Esophagus muscularis mucosa (tissue), 4 donors: ENCODE measurements around the gene NUP210. TPM values are rescaled to one million over a fixed set of nuclear protein-coding genes. Genes with fewer than 3 reads are reported as not detected.

Experiments
- DNase-seq: peaks from one replicate; pipeline ENCODE4 v3.0.0-alpha.2; 2017; ENCODE audit errors: extremely low spot score
- H3K27ac ChIP-seq, 4 donors: fragments of 200-600 bp; sonication (generic); replicated peaks in 1 of 4; 1 replicate in 3 of 4; 2 replicates in 1 of 4; pipeline ENCODE4 v1.5.1; 2016 to 2019; ENCODE audit warnings: mild to moderate bottlenecking in 1 of 4
- H3K27me3 ChIP-seq, 4 donors: fragments of 200-600 bp; sonication (generic); one replicate each; pipeline versions ENCODE4 v1.5.1 to v1.6.0; 2016 to 2019
- H3K36me3 ChIP-seq, 4 donors: fragments of 200-600 bp; sonication (generic); one replicate each; pipeline ENCODE4 v1.5.1; 2016 to 2019
- H3K4me1 ChIP-seq, 4 donors: fragments of 200-600 bp; sonication (generic); one replicate each; pipeline ENCODE4 v1.5.1; 2016 to 2019
- H3K4me3 ChIP-seq, 4 donors: fragments of 200-600 bp; sonication (generic); 1 replicate in 2 of 4; 2 replicates in 2 of 4; pipeline ENCODE4 v1.5.1; 2016 to 2019; ENCODE audit warnings: mild to moderate bottlenecking in 4 of 4, moderate library complexity in 1 of 4
- H3K9me3 ChIP-seq, 4 donors: fragments of 200-600 bp; sonication (generic); 1 replicate in 3 of 4; 2 replicates in 1 of 4; pipeline ENCODE4 v1.5.1; 2016 to 2019
- EP300 ChIP-seq: sonication (generic); formaldehyde crosslinking; IDR thresholded peaks from one replicate; pipeline ENCODE4 v1.6.1; 2017; ENCODE audit warnings: antibody characterized with exemption
- POLR2A ChIP-seq: fragments of 450-650 bp; IDR thresholded peaks from one replicate; pipeline ENCODE4 v1.6.1; 2017; ENCODE audit warnings: antibody characterized with exemption, moderate library complexity, mild to moderate bottlenecking, low read depth
- POLR2AphosphoS5 ChIP-seq, 2 donors: sonication (generic); formaldehyde crosslinking; IDR thresholded peaks; one replicate each; pipeline ENCODE4 v1.6.1; 2017; ENCODE audit warnings: antibody characterized with exemption in 2 of 2
- WGBS: methylation state at CpG from one replicate; pipeline ENCODE4 v1.1.5; 2018; 5-methylcytosine and 5-hydroxymethylcytosine counted together
- intact Hi-C: fragments of 100-400 bp; cut with DNase I; formaldehyde crosslinking; loops from one replicate; pipeline ENCODE4 v1.15.1; 2023
- total RNA-seq, 4 donors: library from RNA; depleted of rRNA; stranded (reverse); fragments of >200 nt; gene quantifications; one replicate each; pipeline versions ENCODE4 v1.1.0 to v1.2.1, GENCODE V29; 2016
- TF ChIP-seq, protein P1 (sequence below), 3 experiments: fragments of 200-600 bp in 2 of 3; fragments of 450-650 bp in 1 of 3; sonication (generic) in 2 of 3; IDR thresholded peaks; one replicate each; pipeline ENCODE4 v1.5.1; 2017 to 2019; ENCODE audit warnings: antibody characterized with exemption in 3 of 3, mild to moderate bottlenecking in 2 of 3, moderate library complexity in 1 of 3

The NUP210 gene
- total RNA-seq, 4 donors from 2014 or later = 2.5 to 5.2 (median 4.2) TPM

- Histone ChIP-seq H3K27ac (no peak overlapping the region), H3K27me3 (no peaks in the 10 kb centered on the region), H3K36me3 (peaks cover 0 to 42% (median 10%) of the 10 kb centered on the region in 4 donors), H3K9me3 (no peaks in the 10 kb centered on the region), H3K4me1 (peaks cover 10 to 31% (median 28%) of the 10 kb centered on the region in 4 donors), H3K4me3 (no peak overlapping the region)
- DNase-seq = no peak
- 97% methylated on average over 10 of the region's 14 CpGs for WGBS
- no peak for TF ChIP-seq POLR2AphosphoS5 (IDR thresholded peaks at IDR 0.05)
- no peak for TF ChIP-seq POLR2A
- no peak for TF ChIP-seq EP300
- TF ChIP-seq, protein P1, sequence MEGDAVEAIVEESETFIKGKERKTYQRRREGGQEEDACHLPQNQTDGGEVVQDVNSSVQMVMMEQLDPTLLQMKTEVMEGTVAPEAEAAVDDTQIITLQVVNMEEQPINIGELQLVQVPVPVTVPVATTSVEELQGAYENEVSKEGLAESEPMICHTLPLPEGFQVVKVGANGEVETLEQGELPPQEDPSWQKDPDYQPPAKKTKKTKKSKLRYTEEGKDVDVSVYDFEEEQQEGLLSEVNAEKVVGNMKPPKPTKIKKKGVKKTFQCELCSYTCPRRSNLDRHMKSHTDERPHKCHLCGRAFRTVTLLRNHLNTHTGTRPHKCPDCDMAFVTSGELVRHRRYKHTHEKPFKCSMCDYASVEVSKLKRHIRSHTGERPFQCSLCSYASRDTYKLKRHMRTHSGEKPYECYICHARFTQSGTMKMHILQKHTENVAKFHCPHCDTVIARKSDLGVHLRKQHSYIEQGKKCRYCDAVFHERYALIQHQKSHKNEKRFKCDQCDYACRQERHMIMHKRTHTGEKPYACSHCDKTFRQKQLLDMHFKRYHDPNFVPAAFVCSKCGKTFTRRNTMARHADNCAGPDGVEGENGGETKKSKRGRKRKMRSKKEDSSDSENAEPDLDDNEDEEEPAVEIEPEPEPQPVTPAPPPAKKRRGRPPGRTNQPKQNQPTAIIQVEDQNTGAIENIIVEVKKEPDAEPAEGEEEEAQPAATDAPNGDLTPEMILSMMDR (IDR thresholded peaks at IDR 0.05) = no peak
- intact Hi-C loops = no loop called here
Observed at GRCh38 chr3:13377021-13377420, 43.1 kb downstream of the NUP210 start.

- Histone ChIP-seq H3K4me3 (no peak overlapping the region), H3K36me3 (peaks cover 0 to 48% (median 14%) of the 10 kb centered on the region in 4 donors), H3K9me3 (no peaks in the 10 kb centered on the region), H3K27ac (no peak overlapping the region), H3K27me3 (no peaks in the 10 kb centered on the region), H3K4me1 (peaks cover 10 to 31% (median 28%) of the 10 kb centered on the region in 4 donors)
- TF ChIP-seq EP300 (no peak), POLR2AphosphoS5 (IDR thresholded peaks at IDR 0.05) (no peak), POLR2A (no peak)
- TF ChIP-seq, protein P1 (IDR thresholded peaks at IDR 0.05) = no peak
- DNase-seq = no peak
- intact Hi-C loops = no loop called here
- WGBS = 94% methylated on average over 6 of the region's 9 CpGs
Observed at GRCh38 chr3:13376091-13376490, 44.0 kb downstream of the NUP210 start.

DNA sequence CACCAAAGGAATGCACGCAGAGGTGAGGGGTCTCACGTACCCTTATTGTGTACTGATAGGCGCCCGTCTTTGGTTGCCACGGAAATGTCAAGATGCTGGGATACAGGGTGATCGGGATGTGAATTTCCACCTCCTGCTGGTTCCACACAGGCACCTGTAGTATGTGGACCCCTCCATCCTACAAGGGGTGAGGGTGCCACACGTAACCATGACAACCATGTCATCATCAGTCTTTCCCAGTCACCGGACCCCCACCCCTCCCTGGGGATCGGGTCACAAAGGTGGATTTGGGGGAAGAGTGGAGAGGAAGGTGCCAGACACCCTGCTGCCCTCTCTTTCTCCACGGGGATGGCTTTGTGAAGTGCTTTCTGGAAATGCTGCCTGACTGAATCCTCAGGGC is 44.7 kb downstream of the NUP210 start:
- 89% methylated on average over 10 of the region's 10 CpGs for WGBS
- intact Hi-C loops = no loop called here
- Histone ChIP-seq H3K4me1 (peaks cover 10 to 26% (median 22%) of the 10 kb centered on the region in 4 donors), H3K4me3 (no peak overlapping the region), H3K27me3 (no peaks in the 10 kb centered on the region), H3K27ac (no peak overlapping the region), H3K36me3 (peaks cover 0 to 55% (median 17%) of the 10 kb centered on the region in 4 donors), H3K9me3 (no peaks in the 10 kb centered on the region)
- TF ChIP-seq POLR2AphosphoS5 (IDR thresholded peaks at IDR 0.05) = no peak
- TF ChIP-seq POLR2A = no peak
- no peak for DNase-seq

- no peaks in the 10 kb centered on the region for H3K27me3 ChIP-seq
- H3K4me1 ChIP-seq = peaks cover under 1 to 12% (median 9%) of the 10 kb centered on the region in 4 donors
- WGBS = 93% methylated on average over 13 of the region's 13 CpGs
- no peak overlapping the region for H3K4me3 ChIP-seq
- H3K27ac ChIP-seq = no peak overlapping the region
- peaks cover 0 to 60% (median 20%) of the 10 kb centered on the region in 4 donors for H3K36me3 ChIP-seq
- no peaks in the 10 kb centered on the region for H3K9me3 ChIP-seq
- DNase-seq = no peak
- no peak for TF ChIP-seq EP300
- TF ChIP-seq POLR2AphosphoS5 (IDR thresholded peaks at IDR 0.05) = no peak
- TF ChIP-seq POLR2A = no peak
- TF ChIP-seq, protein P1 (IDR thresholded peaks at IDR 0.05) = no peak
- intact Hi-C loops = no loop called here
Observed at GRCh38 chr3:13373975-13374586, 46.0 kb downstream of the NUP210 start.

- Histone ChIP-seq H3K36me3 (peaks cover 0 to 70% (median 20%) of the 10 kb centered on the region in 4 donors), H3K9me3 (no peaks in the 10 kb centered on the region), H3K4me3 (no peak overlapping the region), H3K27me3 (no peaks in the 10 kb centered on the region), H3K4me1 (no peaks in the 10 kb centered on the region), H3K27ac (no peak overlapping the region)
- TF ChIP-seq, protein P1 (IDR thresholded peaks at IDR 0.05) = no peak
- no peak for TF ChIP-seq POLR2AphosphoS5 (IDR thresholded peaks at IDR 0.05)
- no peak for TF ChIP-seq POLR2A
- no peak for TF ChIP-seq EP300
- WGBS = 92% methylated on average over 2 of the region's 8 CpGs
- no peak for DNase-seq
- intact Hi-C loops = no loop called here
Observed at GRCh38 chr3:13372656-13373055, 47.5 kb downstream of the NUP210 start.
